GM06990 (cell line): Measurements from ENCODE around the gene UBE2S.

Experiments used
- DNase-seq: peaks from one replicate; pipeline ENCODE4 v3.0.0-alpha.2; 2011; ENCODE audit not compliant: insufficient read length; ENCODE audit errors: extremely low read depth
- H3K27me3 ChIP-seq: replicated peaks from 2 replicates; pipeline ENCODE4 v1.6.0; 2011; ENCODE audit warnings: low read length; ENCODE audit not compliant: control insufficient read depth, insufficient read depth
- H3K36me3 ChIP-seq: 2 replicates; pipeline ENCODE4 v1.5.1; 2011; ENCODE audit warnings: low read length; ENCODE audit not compliant: control insufficient read depth, insufficient read depth
- H3K4me3 ChIP-seq: replicated peaks from 2 replicates; pipeline ENCODE4 v1.5.1; 2011; ENCODE audit warnings: low read depth, mild to moderate bottlenecking, control low read depth, low read length
- TF ChIP-seq, protein P1 (sequence below): IDR thresholded peaks from 2 replicates; pipeline ENCODE4 v1.5.1; 2011; ENCODE audit warnings: low read length, control low read depth, mild to moderate bottlenecking, inconsistent platforms; ENCODE audit not compliant: insufficient read depth, poor library complexity, severe bottlenecking

UBE2S gene

DNA sequence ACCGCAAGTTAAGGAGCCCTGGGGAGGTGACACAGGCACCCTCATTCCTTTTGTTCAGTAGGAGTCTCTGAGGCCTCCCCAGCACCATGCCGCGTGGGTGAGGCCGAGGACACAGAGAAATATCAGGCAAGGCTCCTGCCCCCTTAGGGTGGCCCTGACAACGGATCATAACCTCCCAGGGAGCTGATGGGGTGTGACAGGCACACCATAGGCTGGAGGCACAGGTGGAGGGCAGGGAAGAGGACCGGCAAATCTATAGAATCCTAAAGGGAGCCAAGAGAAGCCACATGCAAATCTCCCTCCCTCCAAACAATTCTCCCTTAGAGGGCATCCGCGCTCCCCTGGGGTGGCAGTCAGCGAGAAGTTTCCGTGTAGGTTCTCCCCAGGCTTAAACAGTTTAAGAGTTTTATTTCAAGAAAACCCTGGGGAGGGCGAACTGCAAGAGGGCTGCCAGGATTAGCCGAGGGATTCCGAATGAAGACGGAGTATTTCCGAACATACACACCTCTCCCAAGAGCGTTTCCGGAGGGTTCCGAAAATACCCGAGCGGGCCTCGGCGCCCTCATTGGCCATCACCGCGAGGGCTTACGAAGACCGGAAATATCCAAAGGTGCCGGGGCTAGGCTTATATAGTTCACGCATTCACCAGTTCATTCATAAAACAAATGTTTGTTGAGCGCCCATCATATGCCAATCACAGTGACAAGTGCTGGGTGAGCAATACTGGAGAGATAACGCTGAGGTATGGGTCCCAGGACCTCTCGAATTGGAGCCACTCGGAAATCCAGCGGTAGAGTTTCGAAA, 22.5 kb downstream of the UBE2S start:
- TF ChIP-seq, protein P1, sequence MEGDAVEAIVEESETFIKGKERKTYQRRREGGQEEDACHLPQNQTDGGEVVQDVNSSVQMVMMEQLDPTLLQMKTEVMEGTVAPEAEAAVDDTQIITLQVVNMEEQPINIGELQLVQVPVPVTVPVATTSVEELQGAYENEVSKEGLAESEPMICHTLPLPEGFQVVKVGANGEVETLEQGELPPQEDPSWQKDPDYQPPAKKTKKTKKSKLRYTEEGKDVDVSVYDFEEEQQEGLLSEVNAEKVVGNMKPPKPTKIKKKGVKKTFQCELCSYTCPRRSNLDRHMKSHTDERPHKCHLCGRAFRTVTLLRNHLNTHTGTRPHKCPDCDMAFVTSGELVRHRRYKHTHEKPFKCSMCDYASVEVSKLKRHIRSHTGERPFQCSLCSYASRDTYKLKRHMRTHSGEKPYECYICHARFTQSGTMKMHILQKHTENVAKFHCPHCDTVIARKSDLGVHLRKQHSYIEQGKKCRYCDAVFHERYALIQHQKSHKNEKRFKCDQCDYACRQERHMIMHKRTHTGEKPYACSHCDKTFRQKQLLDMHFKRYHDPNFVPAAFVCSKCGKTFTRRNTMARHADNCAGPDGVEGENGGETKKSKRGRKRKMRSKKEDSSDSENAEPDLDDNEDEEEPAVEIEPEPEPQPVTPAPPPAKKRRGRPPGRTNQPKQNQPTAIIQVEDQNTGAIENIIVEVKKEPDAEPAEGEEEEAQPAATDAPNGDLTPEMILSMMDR = no peak
- no peaks in the 10 kb centered on the region for H3K27me3 ChIP-seq
- peak; percentile 94 for DNase-seq
- peaks cover 32% of the 10 kb centered on the region for H3K36me3 ChIP-seq
- H3K4me3 ChIP-seq = peak overlapping the region; percentile 90

- H3K4me3 ChIP-seq = peak within 1 kb of the TSS; percentile 90
- H3K27me3 ChIP-seq = no peaks in the 10 kb centered on the region
- TF ChIP-seq, protein P1 = no peak
- DNase-seq = peak; percentile 71
- peaks cover 26% of the 10 kb centered on the region for H3K36me3 ChIP-seq
These were observed 23.3 kb downstream of the UBE2S start, which contains the start of gene TMEM238 for GRCh38 chr19:55384131-55384919. TSS of gene TMEM238 (minus strand) at chr19:55384292. CDS start at chr19:55384259, 33 bp downstream.

- DNase-seq = peak; percentile 83
- TF ChIP-seq, protein P1 = peak; percentile 28
- H3K36me3 ChIP-seq = peaks cover 18% of the 10 kb centered on the region
- H3K4me3 ChIP-seq = peak overlapping the region; percentile 90
- no peaks in the 10 kb centered on the region for H3K27me3 ChIP-seq
These were observed 24.1 kb downstream of the UBE2S start for GRCh38 chr19:55383279-55384130.

GRCh38 chr19:55382522-55383054, 25.0 kb downstream of the UBE2S start:
- peaks cover 9% of the 10 kb centered on the region for H3K36me3 ChIP-seq
- no peak for DNase-seq
- no peaks in the 10 kb centered on the region for H3K27me3 ChIP-seq
- TF ChIP-seq, protein P1 = no peak
- no peak overlapping the region; the same call in 1 of the 2 replicates for H3K4me3 ChIP-seq

DNA sequence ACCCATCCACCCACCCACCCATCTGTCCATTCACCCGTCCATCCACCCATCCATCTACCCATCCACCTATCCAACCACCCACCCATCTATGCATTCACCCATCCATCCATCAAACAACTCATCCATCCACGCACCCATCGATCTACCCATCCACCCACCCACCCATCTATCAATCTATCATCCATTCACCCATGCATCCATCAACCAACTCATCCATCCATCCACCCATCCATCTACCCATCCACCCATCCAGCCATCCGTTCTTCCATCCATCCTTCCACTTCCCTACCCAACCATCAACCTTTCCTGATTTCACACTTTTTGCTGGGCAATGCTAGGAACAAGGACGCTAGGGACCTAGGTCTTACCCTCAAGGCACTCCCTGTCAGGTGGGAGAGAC, 25.6 kb downstream of the UBE2S start:
- Histone ChIP-seq H3K4me3 (no peak overlapping the region), H3K36me3 (peaks cover 3% of the 10 kb centered on the region), H3K27me3 (no peaks in the 10 kb centered on the region)
- TF ChIP-seq, protein P1 = no peak
- no peak for DNase-seq
